Suprapubic skin (tissue), 4 donors: ENCODE results near the gene SUPT4H1.

Experiments
- CTCF ChIP-seq, 2 donors: fragments of 200-600 bp in 1 of 2; fragments of 450-650 bp in 1 of 2; sonication (generic) in 1 of 2; IDR thresholded peaks; one replicate each; pipeline ENCODE4 v1.5.1; 2016 to 2019; ENCODE audit warnings: antibody characterized with exemption in 2 of 2, mild to moderate bottlenecking in 1 of 2, moderate library complexity in 1 of 2
- POLR2A ChIP-seq, 2 donors: fragments of 450-650 bp; IDR thresholded peaks; one replicate each; pipeline ENCODE4 v1.6.1; 2017; ENCODE audit warnings: antibody characterized with exemption in 2 of 2, mild to moderate bottlenecking in 2 of 2, moderate library complexity in 2 of 2
- POLR2AphosphoS5 ChIP-seq, 3 donors: sonication (generic); formaldehyde crosslinking; IDR thresholded peaks; one replicate each; pipeline ENCODE4 v1.6.1; 2017; ENCODE audit warnings: antibody characterized with exemption in 3 of 3

- TF ChIP-seq POLR2A (IDR thresholded peaks at IDR 0.05), result no peak
- TF ChIP-seq CTCF (IDR thresholded peaks at IDR 0.05), result no peak
- TF ChIP-seq POLR2AphosphoS5 (IDR thresholded peaks at IDR 0.05), result no peak
Observed at GRCh38 chr17:58343131-58343530, 8.9 kb downstream of the SUPT4H1 start.
